SKM-1 treated with dmso at 0.1 percent for 144 hours (cell line): ENCODE results near the gene DIABLO.
"Not testable (repeated sequence)": the region's sequence is repeated elsewhere in the genome, so short reads cannot be mapped to it uniquely, and the experiment has no call there.

Source experiments
- DNase-seq: peaks from one replicate; lab custom pipeline; 2025; ENCODE audit not compliant: unreplicated experiment; lab: John Stamatoyannopoulos, UW

DIABLO gene

DNA sequence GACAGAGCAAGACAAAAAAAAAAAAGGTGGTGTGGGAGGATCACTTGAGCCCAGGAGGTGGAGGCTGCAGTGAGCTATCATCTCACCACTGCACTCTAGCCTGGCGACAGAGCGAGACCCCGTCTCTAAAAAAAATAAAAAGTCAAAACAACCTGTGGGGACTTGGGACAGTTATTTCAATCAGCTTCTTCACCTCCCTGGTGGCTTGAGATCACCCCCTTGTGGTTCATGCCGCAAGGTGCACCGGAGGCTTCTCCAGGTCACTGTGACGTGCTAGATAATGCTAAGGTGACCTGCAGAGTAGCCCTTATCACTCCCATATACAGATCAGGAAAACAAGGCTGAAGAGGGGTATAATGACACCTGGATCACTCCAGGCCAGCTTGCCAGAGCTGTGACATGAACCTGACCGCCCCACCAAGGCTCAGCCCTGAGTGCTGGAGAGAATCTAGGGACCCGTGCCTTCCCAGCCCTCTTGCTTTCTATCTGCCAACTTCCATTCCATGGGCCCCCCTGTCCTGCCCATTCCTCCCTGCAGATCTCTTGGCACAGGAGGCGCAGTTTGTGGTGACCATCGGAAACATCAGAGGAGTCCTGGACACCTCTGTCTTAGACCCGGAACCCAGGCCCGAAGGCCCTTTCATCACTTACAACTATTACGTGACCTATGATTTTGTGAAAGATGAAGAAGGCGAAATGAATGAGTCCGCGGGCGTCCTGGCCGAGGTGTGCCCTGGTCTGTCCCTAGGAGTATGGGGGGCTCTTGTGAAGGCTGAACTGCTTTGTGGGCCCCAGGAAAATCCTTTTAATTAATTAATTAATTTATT is 34.8 kb downstream of the DIABLO start:
- DNase-seq: peak; percentile 1

DNA sequence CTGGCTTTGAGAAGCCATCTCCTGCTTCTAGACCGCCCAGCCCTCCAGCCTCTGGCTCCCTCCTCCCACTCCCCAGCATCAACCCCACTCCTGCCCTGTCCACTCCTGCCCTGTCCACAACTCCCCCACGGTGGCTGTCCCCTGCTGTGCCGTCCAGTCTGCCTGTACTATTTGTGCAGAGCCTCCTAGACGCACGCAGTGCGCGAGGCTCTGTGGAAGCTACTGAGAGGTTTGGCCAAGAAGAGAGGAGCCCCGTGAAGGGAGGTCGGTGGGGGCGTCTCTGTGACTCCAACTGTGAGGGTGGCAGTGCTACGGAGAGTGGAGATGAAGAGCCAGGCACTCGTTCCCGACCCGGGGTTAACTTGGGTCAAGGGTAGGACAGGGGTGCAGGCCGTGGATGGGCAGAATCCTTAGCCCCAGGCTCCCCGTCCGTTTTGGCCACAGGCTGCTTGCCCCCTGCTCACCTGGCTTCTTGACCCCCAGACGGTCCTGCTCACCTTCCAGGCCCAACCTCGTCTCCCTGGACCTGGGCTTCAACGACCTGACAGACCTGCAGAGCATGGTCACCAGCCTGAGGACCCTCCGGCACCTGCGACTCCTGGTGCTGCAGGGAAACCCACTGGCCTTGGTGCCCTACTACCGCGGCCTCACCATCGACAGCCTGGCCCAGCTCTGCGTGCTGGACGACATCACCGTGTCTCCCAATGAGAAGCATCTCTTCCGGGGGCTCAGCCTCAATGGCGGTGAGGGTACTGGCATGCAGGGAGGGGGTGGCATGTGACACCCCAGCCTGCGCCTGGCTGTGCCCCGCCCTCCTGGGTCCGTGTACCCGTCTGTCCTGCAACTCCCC is 36.0 kb downstream of the DIABLO start:
- no peak for DNase-seq

DNA sequence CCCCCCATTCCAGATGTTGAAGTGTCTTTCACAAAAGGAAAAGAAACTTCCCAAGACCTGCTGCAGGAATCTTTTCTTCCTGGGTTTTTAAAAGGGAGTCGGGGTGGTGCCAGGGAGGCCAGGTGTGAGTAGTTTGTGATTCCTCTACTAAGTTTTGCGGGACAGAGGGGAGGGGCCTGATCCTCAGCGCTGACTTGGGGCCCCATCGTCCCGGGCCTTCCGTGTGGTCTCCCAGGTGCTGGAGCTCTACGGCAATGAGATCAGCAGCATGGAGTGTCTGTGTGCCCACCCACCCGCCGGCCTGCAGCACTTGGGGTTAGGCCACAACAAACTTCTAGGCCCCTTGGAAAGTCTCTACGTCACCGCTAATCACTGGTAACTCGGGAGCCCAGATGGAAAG is 38.4 kb downstream of the DIABLO start:
- DNase-seq: no peak

DNA sequence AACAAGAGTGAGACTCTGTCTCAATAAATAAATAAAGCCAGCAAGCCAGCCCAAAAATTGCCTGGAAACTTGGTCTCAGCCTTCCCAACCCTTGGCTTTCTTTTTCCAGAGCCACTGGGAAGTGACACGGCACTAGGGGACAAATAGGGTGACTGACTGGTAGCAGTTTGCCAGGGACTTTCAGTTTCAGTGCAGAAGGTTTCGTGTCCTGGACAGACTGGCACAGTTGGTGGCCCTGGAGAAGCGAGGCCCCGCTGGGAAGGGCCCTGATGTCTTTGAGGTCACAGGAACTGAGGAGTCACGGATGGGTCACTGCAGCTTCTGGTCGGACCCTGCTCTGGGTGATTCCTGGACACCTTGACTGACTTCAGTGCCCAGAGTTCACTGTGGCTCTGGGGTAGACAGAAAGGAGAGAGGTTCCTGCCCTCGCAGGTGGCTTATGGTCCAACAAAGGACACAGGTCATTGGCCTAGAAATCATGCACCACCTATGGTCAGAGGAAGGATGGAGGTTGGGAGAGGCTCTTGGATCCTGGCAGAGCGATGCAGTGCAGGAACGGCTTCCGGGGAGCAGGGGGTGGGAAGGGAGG is 40.3 kb downstream of the DIABLO start:
- no peak for DNase-seq

DNA sequence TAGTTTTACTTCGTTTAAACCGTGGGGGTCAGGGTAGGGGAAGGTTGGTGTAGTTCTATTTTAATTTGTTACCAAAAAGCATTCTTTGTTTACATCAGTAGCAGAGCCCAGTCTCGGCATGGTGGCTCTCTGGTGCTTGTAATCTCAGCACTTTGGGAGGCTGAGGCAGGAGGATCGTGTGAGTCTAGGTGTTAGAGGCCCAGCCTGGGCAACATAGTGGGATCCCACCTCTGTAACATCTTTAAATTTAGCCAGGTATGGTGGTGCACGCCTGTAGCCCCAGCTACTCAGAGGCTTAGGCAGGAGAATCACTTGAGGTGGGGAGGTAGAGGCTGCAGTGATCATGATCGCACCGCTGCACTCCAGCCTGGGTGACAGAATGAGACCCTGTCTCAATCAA is 40.8 kb downstream of the DIABLO start:
- no peak for DNase-seq

DNA sequence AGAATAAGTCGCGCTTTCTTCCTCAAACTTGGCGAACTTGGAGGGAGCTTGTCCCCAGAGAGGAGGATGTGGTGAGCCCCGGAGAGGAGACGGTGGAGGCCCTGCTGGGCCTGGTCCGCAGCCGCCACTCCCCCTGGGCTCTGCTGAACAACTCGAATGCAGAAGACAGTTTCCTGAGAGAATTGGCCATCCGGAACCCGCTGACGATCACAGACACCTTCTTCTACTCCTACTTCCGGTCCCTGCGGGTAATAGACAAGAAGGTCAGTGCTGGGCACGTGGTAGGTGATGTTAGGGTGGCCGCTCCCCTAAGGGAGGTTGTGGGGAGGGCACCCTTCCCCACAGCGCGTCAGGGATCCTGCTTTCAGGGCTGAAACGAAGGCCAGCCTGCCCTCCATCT is 41.3 kb downstream of the DIABLO start:
- no peak for DNase-seq

DNA sequence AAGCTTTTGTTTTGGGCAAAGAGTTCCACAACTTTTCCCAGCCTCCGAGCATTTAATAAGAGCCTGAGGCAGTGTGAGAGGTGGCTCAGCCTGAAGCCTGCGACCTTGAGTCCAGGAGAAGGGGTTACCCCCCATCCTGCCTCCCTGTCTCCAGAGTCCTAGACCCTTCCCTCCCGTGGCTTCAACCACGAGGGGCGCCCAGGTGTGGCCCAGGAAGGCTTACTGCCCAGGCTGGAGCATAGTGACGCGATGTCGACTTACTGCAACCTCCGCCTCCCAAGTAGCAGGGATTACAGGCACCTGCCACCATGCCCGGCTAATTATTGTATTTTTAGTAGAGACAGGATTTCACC is 42.3 kb downstream of the DIABLO start:
- DNase-seq: no peak

DNA sequence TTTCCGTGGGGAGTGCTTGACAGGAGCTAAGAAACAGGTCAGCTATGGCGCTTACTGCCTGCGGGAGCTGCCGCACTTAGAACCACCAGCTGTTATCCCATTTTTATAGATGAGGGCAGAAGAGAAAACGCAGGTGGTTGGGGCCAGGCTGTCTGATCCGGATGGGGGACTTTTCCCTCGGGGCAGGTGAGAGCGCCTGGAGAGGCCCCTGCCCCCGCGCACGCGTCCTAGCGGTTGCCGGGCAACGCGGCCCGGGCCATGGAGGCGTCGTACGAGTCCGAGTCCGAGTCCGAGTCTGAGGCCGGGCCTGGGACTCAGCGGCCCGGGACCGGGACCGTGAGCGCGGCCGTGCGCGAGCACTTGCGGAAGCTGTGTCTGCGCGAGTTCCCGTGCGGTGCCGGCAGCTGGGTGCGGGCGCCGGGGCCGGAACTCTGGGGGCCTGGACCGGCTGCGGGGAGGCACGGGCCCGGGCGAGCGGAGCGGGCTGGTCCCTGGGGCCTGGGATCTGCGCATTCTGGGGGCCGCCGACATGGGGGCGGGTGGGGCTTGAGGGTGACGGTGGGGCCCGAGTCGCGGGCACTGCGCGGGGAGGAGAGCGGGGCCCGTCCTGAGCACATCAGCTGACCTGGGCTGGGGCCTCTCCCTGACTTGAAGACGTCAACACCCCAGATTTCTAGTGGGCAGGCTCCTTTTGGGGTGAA is 42.8 kb downstream of the DIABLO start, which contains the start of gene LRRC43:
Gene LRRC43 (plus strand): TSS at position 237 of the 701 bp plus-strand sequence. CDS start 22 bp downstream, at position 259.
- no peak for DNase-seq

DNA sequence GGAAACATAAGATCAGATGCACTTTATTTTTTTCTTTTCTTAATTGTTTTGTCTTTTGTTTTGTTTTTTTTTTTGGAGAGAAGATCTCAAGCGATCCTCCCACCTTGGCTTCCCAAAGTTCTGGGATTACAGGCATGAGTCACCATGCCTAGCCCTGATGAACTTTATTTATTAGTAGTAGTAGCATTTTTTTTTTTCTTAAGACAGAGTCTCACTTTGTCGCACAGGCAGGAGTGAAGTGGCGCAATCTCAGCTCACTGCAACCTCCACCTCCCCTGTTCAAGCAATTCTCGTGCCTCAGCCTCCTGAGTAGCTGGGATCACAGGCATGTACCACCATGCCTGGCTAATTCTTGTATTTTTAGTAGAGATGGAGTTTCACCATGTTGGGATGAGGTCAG is 49.4 kb downstream of the DIABLO start:
- not testable (repeated sequence) for DNase-seq

DNA sequence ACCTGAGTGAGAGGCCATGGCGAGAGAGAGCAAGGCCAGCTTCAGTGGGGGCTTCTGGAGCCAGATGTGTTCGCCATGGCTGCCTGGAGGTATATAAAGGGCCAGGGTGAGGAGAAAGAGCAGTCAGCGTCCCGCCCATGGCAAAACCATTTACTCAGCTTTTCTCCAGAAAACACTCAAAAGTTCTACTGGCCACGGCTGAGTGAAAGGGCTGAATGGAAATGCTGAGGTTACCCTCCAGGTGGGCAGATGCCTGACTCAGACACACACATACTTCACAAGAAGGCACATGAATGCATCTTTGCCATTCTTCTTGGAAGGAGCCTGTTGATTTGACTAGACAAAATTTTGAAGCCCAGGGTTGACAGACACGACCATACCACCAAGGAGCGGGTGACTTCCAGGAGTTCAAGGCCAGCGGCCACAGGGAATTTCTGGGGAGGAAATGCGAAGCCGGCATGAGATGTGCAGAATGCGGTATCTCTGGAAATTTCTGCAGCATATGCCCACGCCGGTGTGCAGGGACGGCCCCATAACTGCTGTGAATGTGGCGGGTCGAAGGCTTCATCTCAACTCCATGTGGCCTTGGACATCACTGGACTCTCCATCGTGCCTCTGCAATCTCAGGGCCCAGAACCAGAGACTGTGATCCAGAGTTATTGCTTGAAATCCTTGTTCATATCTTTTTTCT is 51.6 kb downstream of the DIABLO start, which contains the start of gene IL31:
Gene IL31 (minus strand): TSS at position 67 of the 691 bp plus-strand sequence. CDS start 49 bp downstream, at position 18.
- DNase-seq: no peak

DNA sequence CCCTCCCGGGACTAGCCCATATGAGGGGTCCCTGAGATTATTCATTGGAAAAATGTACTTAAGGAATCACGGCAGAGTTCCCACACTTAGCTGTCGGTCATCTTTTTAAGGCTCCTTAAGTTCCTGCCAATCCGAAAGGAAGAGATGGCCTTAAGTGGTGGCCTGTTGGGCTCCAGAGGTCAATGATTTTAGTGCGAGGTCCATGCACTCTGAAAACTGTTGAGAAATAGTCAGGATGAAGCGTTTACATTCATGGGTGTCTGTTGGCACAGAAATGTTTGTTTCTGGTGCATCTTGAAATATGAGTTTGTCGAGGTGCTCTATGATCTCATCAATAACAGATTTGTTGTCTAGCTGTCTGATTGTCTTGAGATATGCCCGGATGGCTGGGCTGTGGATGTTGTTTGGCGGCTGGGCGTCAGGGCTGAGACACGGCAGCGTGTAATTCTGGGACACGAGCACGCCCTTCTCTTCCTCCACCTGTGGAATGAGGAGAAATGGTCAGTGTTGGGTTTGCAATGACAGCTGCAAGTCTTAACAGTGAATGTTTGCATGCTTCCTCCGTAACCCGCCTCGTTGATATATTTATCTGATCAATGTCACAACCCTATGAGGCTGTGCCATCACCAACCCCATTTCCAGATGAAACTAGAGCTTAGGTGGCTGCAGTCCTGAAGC is 53.5 kb downstream of the DIABLO start:
- no peak for DNase-seq

DNA sequence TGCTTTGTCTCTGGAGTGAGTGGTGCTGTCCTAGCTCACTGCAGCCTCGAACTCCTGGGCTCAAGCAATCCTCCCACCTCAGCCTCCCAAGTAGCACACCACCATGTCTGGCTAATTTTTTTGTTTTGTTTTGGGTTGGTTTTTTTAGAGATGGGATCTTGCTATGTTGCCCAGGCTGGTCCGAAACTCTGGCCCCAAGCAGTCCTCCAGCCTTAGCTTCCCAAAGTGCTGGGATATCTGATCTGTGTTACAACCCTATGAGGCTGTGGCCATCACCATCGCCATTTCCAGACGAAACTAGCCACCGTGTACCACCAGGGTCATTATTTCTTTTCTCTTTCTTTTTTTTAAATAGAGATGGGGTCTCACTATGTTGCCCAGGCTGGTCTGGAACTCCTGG is 54.5 kb downstream of the DIABLO start:
- no peak for DNase-seq

DNA sequence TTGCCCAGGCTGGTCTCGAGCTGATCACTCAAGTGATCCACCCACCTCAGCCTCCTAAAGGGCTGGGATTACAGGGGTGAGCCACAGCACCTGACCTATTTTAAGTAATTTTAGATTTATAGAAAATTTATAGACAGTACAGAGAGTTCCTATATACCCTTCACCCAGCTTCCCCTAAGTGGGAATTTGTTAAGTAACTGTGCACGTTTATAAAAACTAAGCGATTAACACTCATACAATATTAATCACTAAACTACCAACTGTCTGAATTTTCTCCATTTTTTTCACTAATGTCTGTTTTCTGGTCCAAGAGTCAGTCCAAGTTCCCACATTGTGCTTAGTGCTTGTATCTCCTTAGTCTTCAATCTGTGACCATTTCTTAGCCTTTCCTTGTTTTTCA is 57.4 kb downstream of the DIABLO start:
- DNase-seq: no peak

DNA sequence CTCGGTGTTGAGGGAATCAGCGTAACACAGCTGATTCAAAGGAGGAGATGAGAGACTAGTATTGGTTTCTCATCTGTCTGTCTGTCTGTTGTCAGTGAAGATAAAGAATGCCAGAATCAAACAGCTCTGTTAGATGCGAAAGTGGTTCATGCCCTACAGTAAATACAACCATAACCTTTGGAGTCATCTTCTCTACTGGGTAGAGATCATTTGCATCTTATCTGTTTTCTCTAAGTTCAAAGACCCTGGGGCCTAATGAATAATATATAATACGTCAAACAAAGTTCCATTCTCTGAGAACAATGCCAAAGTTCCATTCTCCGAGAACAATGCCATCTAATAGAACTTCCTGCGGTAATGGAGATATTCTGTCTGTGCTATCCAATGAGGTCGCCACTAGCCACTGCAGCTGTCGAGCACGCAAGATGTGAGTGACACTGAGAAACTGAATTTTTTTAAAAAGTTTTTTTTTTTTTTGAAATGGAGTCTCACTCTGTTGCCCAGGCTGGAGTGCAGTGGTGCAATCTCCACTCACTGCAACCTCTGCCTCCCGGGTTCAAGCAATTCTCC is 58.4 kb downstream of the DIABLO start:
- no peak for DNase-seq

DNA sequence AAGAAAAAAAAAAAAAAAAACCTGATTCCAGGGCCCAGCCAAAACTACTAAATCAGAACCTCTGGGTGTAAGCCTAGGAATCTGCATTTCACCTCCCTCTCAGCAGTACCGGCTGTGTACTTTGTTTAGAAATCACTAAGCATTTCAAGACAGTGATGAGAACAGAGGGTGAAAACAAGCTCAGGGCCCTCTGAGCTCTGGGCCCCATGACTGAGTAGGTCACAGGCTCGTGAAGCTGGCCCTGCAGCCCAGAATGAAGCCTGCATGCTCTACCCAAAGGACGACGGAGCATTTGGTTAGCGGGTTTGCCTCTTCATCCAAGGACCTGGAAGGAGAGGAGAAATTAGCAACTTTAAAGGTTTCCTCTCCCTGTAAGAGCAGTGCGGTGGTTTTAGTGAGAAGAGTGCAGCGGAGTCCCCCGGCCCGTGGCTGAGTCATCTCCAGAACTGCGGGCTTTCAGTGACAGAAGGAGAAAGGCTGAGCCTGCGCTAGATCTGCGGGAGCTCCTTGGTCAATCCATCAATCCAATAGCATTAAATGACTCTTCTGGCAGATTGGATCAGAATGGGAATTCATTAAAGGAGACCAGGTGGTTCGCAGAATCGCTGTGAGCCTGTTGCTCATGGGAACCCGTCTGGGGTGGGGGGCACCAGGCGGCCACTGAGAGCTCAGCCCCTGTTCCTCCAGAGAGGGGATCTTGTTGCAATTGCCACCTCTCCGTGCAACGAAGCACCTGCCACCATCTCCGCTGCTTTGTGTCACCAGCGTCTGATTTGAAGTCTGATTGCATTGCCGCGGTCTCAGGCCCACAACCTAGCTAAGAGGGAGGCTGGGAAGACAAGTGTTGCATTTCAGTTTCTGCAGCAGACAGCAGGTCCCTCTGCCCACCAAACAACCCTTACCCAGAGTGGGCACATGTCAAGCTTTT is 59.2 kb downstream of the DIABLO start:
- no peak for DNase-seq

DNA sequence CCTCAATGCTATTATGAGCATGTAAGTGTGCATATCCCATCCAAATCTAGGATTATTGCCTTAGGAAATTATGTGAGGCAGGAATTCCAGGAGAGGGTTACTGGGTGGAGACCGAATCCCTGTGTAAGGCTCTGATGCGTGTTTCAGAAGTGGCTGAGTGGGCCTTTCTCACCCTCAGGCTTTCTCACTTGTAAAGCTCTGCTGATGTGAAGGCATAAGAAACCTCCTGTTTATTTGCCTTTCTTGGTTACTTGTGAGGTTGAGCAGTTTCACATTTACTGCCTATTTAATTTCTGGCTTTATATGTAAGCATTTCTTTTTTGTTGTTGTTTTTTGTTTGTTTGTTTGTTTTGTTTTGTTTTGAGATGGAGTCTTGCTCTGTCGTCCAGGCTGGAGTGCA is 62.9 kb downstream of the DIABLO start:
- DNase-seq: no peak

DNA sequence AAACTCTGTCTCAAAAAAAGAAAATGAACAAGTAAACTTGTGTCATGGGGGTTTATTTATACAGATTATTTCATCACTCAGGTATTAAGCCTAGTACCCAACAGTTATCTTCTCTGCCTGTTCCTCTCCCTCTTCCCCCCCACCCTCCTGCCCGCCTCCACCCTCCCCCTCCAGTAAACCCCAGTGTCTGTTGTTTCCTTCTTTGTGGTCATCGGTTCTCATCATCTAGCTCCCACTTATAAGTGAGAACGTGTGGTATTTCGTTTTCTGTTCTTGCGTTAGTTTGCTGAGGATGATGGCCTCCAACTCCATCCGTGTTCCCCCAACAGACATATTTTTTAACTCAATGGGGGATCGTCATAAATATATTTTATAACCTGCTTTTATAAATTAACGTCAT is 64.2 kb downstream of the DIABLO start:
- DNase-seq: no peak

DNA sequence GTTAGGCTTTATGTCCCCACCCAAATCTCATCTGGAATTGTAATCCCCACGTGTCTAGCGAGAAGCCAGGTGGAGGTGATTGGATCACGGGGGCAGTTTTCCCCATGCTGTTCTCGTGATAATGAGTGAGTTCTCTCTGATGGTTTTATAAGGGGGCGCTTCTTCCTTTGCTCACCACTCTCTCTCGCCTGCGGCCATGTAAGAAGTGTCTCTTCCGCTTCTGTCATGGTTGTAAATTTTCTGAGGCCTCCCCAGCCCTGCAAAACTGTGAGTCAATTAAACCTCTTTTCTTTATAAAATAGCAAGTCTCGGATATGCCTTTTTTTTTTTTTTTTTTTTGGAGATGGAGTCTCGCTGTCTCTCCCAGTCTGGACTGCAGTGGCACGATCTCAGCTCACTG is 65.1 kb downstream of the DIABLO start:
- DNase-seq: no peak

DNA sequence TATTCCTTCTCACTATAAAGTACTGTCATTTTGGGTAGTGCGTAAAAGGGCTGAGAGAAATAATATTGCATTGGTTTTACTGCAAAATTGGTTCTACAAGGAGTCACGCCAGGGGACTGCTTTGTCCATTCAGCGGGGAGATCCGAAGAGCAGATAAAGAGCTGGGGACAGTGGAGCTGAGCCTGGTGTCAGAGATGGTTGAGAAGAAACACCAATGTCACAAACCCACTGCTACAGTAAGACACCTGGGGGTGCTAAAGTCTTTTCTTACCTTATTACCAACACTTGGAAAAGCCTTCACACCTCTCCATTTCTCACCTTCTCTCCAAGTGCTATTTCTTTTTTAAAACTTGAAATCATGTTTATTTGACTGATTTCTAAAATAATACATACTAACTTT is 66.0 kb downstream of the DIABLO start:
- no peak for DNase-seq
